Stimulated activated naive CD8-positive, alpha-beta T cell treated with anti-CD3 and anti-CD28 coated beads, Interleukin-15, Interleukin-2, amounts not matched to agents 100 ng/mL and 50 ng/mL, for 24 hours (primary cell): ENCODE data around the gene CTAGE15.
A peak's percentile ranks its signal among the peaks of the same experiment; 100 is the strongest.
"Not testable (repeated sequence)": the region's sequence is repeated elsewhere in the genome, so short reads cannot be mapped to it uniquely, and the experiment has no call there.

Experiments used
- H3K27ac Mint-ChIP-seq: one replicate; pipeline ENCODE4 v1.8.0; 2021; ENCODE audit warnings: mild to moderate bottlenecking, mixed read lengths
- H3K27me3 Mint-ChIP-seq: one replicate; pipeline ENCODE4 v1.8.0; 2021; ENCODE audit warnings: mixed read lengths
- H3K36me3 Mint-ChIP-seq: one replicate; pipeline ENCODE4 v1.8.0; 2021; ENCODE audit warnings: low read depth, mixed read lengths
- H3K4me1 Mint-ChIP-seq: one replicate; pipeline ENCODE4 v1.8.0; 2021; ENCODE audit warnings: low read depth, mixed read lengths
- H3K4me3 Mint-ChIP-seq: one replicate; pipeline ENCODE4 v1.8.0; 2021; ENCODE audit warnings: mild to moderate bottlenecking, mixed read lengths
- H3K9me3 Mint-ChIP-seq: one replicate; pipeline ENCODE4 v1.8.0; 2021; ENCODE audit warnings: mixed read lengths

CTAGE15 gene

DNA sequence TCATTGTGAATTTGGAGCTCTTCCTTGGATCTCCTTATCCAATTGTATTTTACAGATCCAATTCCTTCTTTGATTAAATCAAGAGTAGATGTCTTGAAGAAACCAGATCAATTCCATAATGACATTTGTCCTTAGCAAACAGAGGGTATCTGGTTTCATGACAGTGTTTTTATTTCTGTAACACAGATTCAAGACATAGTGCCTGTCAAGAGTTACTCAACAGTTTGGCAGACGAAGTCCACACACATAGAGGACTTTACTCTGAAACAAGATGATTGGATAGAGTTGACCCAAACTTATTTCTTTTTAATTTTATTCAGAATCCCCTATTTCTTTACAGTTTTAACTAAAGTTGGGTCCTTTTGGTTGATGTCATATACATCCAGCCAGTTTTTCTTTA lies 34.5 kb downstream of the CTAGE15 start:
- not testable (repeated sequence) for H3K36me3 Mint-ChIP-seq, H3K27me3 Mint-ChIP-seq, H3K4me1 Mint-ChIP-seq, H3K9me3 Mint-ChIP-seq, H3K27ac Mint-ChIP-seq, H3K4me3 Mint-ChIP-seq

DNA sequence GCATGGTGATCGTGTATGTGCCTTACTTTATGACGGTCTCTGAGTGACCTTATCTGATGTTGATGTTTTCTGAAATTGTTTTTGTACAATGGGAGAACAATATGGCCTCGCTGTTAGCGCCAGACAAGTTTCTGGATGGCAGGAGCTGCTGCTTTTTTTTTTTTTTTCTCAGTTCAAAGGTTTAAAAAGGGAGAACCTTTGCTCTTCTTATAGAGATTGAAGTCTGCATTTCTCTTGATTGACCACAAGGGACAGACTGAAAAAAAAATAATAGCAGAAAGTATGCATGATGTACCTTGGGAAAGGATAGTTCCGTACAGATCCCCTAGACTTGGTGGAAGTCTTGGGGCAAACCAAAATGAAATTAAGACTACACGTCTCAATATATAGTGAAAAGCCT lies 43.9 kb downstream of the CTAGE15 start:
- not testable (repeated sequence) for H3K4me1 Mint-ChIP-seq, H3K4me3 Mint-ChIP-seq, H3K27me3 Mint-ChIP-seq, H3K9me3 Mint-ChIP-seq, H3K27ac Mint-ChIP-seq, H3K36me3 Mint-ChIP-seq

DNA sequence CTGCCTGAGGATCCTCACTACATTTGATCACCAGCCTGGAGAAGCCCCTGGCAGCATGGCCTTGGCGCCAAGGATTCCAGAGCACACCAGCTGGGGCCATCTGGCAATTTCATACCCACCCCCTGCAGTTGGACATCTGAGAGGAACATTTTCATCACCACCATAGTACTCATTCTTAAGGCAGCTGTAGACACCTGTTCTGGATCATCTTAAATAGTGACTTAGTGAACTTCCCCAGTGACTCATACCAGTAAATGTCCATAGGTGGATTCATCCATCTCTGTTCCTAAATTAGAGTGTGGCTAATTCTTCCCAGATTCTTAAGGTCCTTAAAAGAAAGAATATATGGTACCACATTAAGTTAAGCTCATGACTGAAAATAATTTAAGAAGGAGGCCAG lies 45.6 kb downstream of the CTAGE15 start:
- H3K27ac Mint-ChIP-seq, H3K27me3 Mint-ChIP-seq, H3K4me3 Mint-ChIP-seq, H3K9me3 Mint-ChIP-seq, H3K4me1 Mint-ChIP-seq, H3K36me3 Mint-ChIP-seq: not testable (repeated sequence)

GRCh38 chr7:143620058-143620457 lies 48.5 kb downstream of the CTAGE15 start:
- not testable (repeated sequence) for H3K27me3 Mint-ChIP-seq, H3K4me3 Mint-ChIP-seq, H3K27ac Mint-ChIP-seq, H3K36me3 Mint-ChIP-seq, H3K4me1 Mint-ChIP-seq, H3K9me3 Mint-ChIP-seq

- not testable (repeated sequence) for H3K27ac Mint-ChIP-seq, H3K27me3 Mint-ChIP-seq, H3K9me3 Mint-ChIP-seq, H3K4me1 Mint-ChIP-seq, H3K36me3 Mint-ChIP-seq
- peak within 1 kb of the TSS; percentile 35 for H3K4me3 Mint-ChIP-seq
Measured at GRCh38 chr7:143620646-143621045, 49.0 kb downstream of the CTAGE15 start, which contains the start of gene TCAF2. Gene TCAF2 (plus strand): TSS chr7:143620974.

GRCh38 chr7:143621175-143621574 lies 49.6 kb downstream of the CTAGE15 start:
- H3K36me3 Mint-ChIP-seq, H3K4me3 Mint-ChIP-seq, H3K4me1 Mint-ChIP-seq, H3K27me3 Mint-ChIP-seq, H3K9me3 Mint-ChIP-seq, H3K27ac Mint-ChIP-seq: not testable (repeated sequence)

- not testable (repeated sequence) for H3K4me1 Mint-ChIP-seq
Measured at GRCh38 chr7:143622130-143622529, 50.5 kb downstream of the CTAGE15 start.

More at GRCh38 chr7:143622130-143622529, 50.5 kb downstream of the CTAGE15 start:
- not testable (repeated sequence) for H3K4me3 Mint-ChIP-seq, H3K27me3 Mint-ChIP-seq, H3K9me3 Mint-ChIP-seq, H3K36me3 Mint-ChIP-seq, H3K27ac Mint-ChIP-seq
